Choroid plexus epithelial cell (primary cell): ENCODE measurements around the gene KIF20A.

Experiments
- DNase-seq: peaks from one replicate; pipeline ENCODE4 v3.0.0-alpha.2; 2010; ENCODE audit warnings: low read depth
- H3K4me3 ChIP-seq: 2 replicates; pipeline ENCODE4 v1.5.1; 2011; ENCODE audit warnings: low read depth, mild to moderate bottlenecking, control low read depth, low read length, moderate library complexity
- CTCF ChIP-seq: conservative IDR thresholded peaks from 2 replicates; pipeline ENCODE4 v1.5.1; 2011; ENCODE audit warnings: low read depth, mild to moderate bottlenecking, control low read depth, inconsistent platforms, low read length, moderate library complexity

Gene KIF20A

DNA sequence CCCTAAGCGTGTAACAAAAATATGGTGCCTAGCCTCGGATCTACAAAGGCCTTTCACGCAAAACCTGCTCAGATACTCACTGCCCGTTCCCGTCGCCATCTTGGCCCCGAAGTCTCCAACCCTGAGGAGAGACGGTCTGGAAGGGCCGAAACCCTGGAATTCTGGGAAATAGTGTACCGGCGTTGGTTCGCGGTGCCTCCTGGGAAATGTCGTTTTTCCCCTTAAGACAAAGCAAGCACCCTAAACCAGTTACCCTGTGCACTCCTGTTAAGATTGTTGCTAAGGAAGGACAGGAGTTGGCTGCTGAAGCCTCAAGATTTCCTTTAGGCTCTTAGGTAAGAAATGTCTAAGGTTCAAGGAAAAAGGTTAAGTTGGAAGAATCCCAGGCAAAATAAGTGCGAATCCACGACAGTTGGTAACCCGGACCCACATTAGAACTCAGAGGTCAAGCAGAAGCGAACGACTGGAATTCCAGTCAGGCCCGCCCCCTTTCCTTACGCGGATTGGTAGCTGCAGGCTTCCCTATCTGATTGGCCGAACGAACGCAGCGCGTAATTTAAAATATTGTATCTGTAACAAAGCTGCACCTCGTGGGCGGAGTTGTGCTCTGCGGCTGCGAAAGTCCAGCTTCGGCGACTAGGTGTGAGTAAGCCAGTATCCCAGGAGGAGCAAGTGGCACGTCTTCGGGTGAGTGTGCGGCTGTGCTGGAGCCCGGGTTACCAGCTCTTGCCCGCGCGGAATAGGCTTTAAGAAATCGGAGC is at the start of gene KIF20A, which contains the start of gene BRD8:
Gene KIF20A, plus strand, starts transcription at position 597 of the 761 bp plus-strand sequence. CDS start 569 bp downstream, outside the sequence.
Gene BRD8, minus strand, starts transcription at position 115 of the 761 bp plus-strand sequence. Its CDS starts 16 bp downstream, at position 99.
- DNase-seq = peak; percentile 97
- peak within 1 kb of the TSS; percentile 79 for H3K4me3 ChIP-seq
- no peak for TF ChIP-seq CTCF

- no peak for TF ChIP-seq CTCF
- no peak overlapping the region for H3K4me3 ChIP-seq
These were observed 49.6 kb upstream of the KIF20A start for GRCh38 chr5:138129347-138129746.

GRCh38 chr5:138132543-138132942 is 46.4 kb upstream of the KIF20A start:
- TF ChIP-seq CTCF = no peak

More at GRCh38 chr5:138129347-138129746, 49.6 kb upstream of the KIF20A start:
- DNase-seq = no peak

DNA sequence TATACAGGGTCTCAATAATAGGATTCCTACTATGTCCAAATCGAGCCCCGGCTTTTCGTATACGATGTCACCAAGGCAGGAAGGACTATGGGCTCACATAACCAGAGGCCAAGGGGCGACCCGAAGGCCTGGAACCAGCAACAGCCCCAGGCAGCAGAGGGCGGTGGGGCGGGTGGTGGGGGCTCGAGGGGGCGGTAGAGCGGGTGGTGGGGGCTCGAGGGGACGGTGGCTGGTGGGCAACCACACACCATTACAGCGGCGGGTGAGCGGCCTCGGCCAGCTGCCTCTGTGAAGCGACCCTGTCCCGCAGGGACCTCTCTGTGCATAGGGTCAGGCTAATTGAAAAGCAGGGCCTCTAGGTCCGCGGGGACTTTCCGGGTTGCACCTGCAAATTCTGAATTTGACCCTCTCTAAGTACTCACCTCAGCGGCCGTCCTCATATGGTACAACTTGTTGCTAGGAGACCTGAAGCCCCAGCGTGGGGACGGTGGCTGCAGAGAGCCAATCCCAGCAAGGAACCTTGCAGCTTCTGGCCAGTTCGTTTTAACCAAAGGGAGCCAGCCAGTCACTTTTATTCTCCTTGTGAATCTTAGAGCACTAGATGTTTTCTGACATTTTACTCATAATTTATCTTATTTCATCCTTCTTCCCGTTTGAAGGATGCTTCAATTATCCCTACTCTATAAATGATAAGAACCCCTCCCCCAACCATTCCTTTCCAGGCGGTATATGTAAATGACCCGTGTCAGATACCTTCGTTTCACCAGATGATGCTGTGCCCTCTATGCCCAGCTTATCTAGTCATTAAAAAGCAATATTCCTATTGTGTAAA is 39.7 kb upstream of the KIF20A start, which contains the start of gene NME5:
Gene NME5, minus strand, starts transcription at position 480 of the 832 bp plus-strand sequence. CDS start 648 bp downstream, outside the sequence.
- peak; percentile 80 for DNase-seq
- TF ChIP-seq CTCF = no peak
- H3K4me3 ChIP-seq = peak within 1 kb of the TSS; percentile 68

More at GRCh38 chr5:138132543-138132942, 46.4 kb upstream of the KIF20A start:
- no peak overlapping the region for H3K4me3 ChIP-seq
- DNase-seq = no peak

GRCh38 chr5:138139781-138140090 is 39.2 kb upstream of the KIF20A start:
- no peak for DNase-seq
- TF ChIP-seq CTCF = no peak
- no peak overlapping the region for H3K4me3 ChIP-seq

DNA sequence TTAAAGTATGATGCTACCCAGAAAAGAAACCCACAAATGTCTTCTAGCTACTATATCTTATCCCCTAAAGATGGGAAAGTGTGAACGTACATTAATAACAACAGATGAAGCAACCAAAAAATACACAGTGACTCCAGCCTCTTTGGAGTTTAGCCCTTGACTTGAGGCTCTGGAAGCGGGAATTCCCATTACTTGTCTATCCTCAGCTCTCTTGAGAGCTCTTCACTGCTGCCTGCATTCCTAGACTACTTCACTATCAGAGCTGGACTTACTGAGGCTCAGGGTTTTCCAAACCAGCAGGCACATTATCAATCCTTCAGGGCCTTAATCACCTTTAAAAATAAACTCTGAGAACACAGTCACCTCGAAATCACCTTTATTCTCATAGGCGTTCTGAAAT is 38.6 kb upstream of the KIF20A start:
- no peak overlapping the region for H3K4me3 ChIP-seq
- no peak for TF ChIP-seq CTCF
- no peak for DNase-seq
